Gastroesophageal sphincter (tissue), 3 donors: Measurements from ENCODE around the gene PLEKHA8.

Source experiments
- CTCF ChIP-seq, 4 experiments: fragments of 200-600 bp in 2 of 4; fragments of 450-650 bp in 2 of 4; sonication (generic) in 1 of 4; IDR thresholded peaks; one replicate each; pipeline ENCODE4 v1.5.1; 2017 to 2019; ENCODE audit warnings: antibody characterized with exemption in 4 of 4, mild to moderate bottlenecking in 2 of 4, moderate library complexity in 2 of 4
- EP300 ChIP-seq: sonication (generic); formaldehyde crosslinking; IDR thresholded peaks from one replicate; pipeline ENCODE4 v1.6.1; 2017; ENCODE audit warnings: antibody characterized with exemption, mild to moderate bottlenecking

GRCh38 chr7:30175636-30176147, 147.5 kb downstream of the PLEKHA8 start:
- TF ChIP-seq EP300 (no peak), CTCF (IDR thresholded peaks at IDR 0.05) (no peak)
